Prostate gland (tissue), 2 donors: ENCODE results near the gene NR2F1. TPM values are rescaled to one million over a fixed set of nuclear protein-coding genes. Genes with fewer than 3 reads are reported as not detected.

ENCODE experiments used
- DNase-seq: peaks from one replicate; pipeline ENCODE4 v3.0.0-alpha.2; 2019; ENCODE audit warnings: low spot score
- H3K27ac ChIP-seq, 2 donors: fragments of 200-600 bp; sonication (generic); 2 replicates each; pipeline ENCODE4 v1.5.1; 2017 to 2019
- H3K27me3 ChIP-seq: fragments of 200-600 bp; sonication (generic); replicated peaks from 2 replicates; pipeline ENCODE4 v1.5.1; 2019; ENCODE audit not compliant: insufficient read depth
- H3K36me3 ChIP-seq, 2 donors: fragments of 200-600 bp; sonication (generic); 1 replicate in 1 of 2; 2 replicates in 1 of 2; pipeline versions ENCODE4 v1.5.1 to v1.8.1; 2017 to 2019
- H3K4me1 ChIP-seq: fragments of 200-600 bp; sonication (generic); replicated peaks from 2 replicates; pipeline ENCODE4 v1.5.1; 2019
- H3K4me3 ChIP-seq, 2 donors: fragments of 200-600 bp; sonication (generic); 2 replicates each; pipeline ENCODE4 v1.5.1; 2017 to 2019
- H3K9me3 ChIP-seq: fragments of 200-600 bp; sonication (generic); 2 replicates; pipeline ENCODE4 v1.5.1; 2017
- CTCF ChIP-seq, 4 experiments: fragments of 200-600 bp in 2 of 4; fragments of 450-650 bp in 2 of 4; sonication (generic) in 2 of 4; IDR thresholded peaks; 1 replicate in 3 of 4; 2 replicates in 1 of 4; pipeline ENCODE4 v1.5.1; 2016 to 2019; ENCODE audit warnings: antibody characterized with exemption in 4 of 4, mild to moderate bottlenecking in 2 of 4, moderate library complexity in 2 of 4
- POLR2A ChIP-seq: fragments of 450-650 bp; IDR thresholded peaks from one replicate; pipeline ENCODE4 v1.6.1; 2016; ENCODE audit warnings: antibody characterized with exemption, mild to moderate bottlenecking
- POLR2AphosphoS5 ChIP-seq: sonication (generic); formaldehyde crosslinking; IDR thresholded peaks from one replicate; pipeline ENCODE4 v1.6.1; 2017; ENCODE audit warnings: antibody characterized with exemption
- WGBS: methylation state at CpG from one replicate; pipeline ENCODE4 v1.1.5; 2018; 5-methylcytosine and 5-hydroxymethylcytosine counted together
- intact Hi-C: fragments of 100-400 bp; cut with DNase I; formaldehyde crosslinking; loops from one replicate; pipeline ENCODE4 v1.14.2; 2022
- total RNA-seq, 2 donors: library from RNA; depleted of rRNA; stranded (reverse); fragments of >200 nt; gene quantifications; one replicate each; pipeline ENCODE4 v1.1.0, GENCODE V29; 2016

The NR2F1 gene
- total RNA-seq, 2 donors from 2014 or later = 14.9 to 49.3 TPM

- Histone ChIP-seq H3K36me3 (no peaks in the 10 kb centered on the region), H3K27ac (peak overlapping the region; percentile 69 to 81), H3K4me3 (no peak overlapping the region), H3K27me3 (peaks cover 14% of the 10 kb centered on the region), H3K4me1 (peaks cover 3% of the 10 kb centered on the region), H3K9me3 (no peaks in the 10 kb centered on the region)
- no peak for DNase-seq
- intact Hi-C loops = loop anchor here (5.0 to 10.0 kb wide), 3 partner anchors 151 to 1119 kb away; no protein-coding TSS in a partner anchor
- TF ChIP-seq CTCF (IDR thresholded peaks at IDR 0.05) = no peak
- WGBS = 52% methylated on average over 6 of the region's 6 CpGs
Observed at GRCh38 chr5:93575461-93576414, 7.3 kb upstream of the NR2F1 start.

GRCh38 chr5:93576994-93577853 lies 5.8 kb upstream of the NR2F1 start:
- no peak overlapping the region for H3K4me3 ChIP-seq
- H3K4me1 ChIP-seq = peaks cover 3% of the 10 kb centered on the region
- 62% methylated on average over 9 of the region's 9 CpGs for WGBS
- H3K27me3 ChIP-seq = peaks cover 9% of the 10 kb centered on the region
- no peak for TF ChIP-seq POLR2AphosphoS5
- TF ChIP-seq CTCF (IDR thresholded peaks at IDR 0.05) = no peak
- TF ChIP-seq POLR2A = no peak
- no peaks in the 10 kb centered on the region for H3K36me3 ChIP-seq
- intact Hi-C loops = loop anchor here (5.0 to 10.0 kb wide), 3 partner anchors 152 to 1118 kb away; no protein-coding TSS in a partner anchor
- no peaks in the 10 kb centered on the region for H3K9me3 ChIP-seq
- H3K27ac ChIP-seq = peak overlapping the region; percentile 81 to 89
- DNase-seq = no peak

GRCh38 chr5:93577854-93578812 lies 4.9 kb upstream of the NR2F1 start:
- H3K36me3 ChIP-seq = no peaks in the 10 kb centered on the region
- intact Hi-C loops = loop anchor here (5.0 to 10.0 kb wide), 3 partner anchors 153 to 1117 kb away; no protein-coding TSS in a partner anchor
- no peak for DNase-seq
- no peaks in the 10 kb centered on the region for H3K27me3 ChIP-seq
- H3K4me3 ChIP-seq = peak overlapping the region in 1 of 2 donors; percentile 45
- H3K27ac ChIP-seq = peak overlapping the region; percentile 81 to 89
- WGBS = 70% methylated on average over 25 of the region's 25 CpGs
- H3K9me3 ChIP-seq = no peaks in the 10 kb centered on the region
- no peaks in the 10 kb centered on the region for H3K4me1 ChIP-seq
- TF ChIP-seq POLR2AphosphoS5 = no peak
- TF ChIP-seq CTCF (IDR thresholded peaks at IDR 0.05) = no peak
- TF ChIP-seq POLR2A = no peak
